NCI-H2107 treated with DMSO at 0.1 percent for 48 hours (cell line): Measurements from ENCODE around the gene EMC1.
"Not testable (repeated sequence)": the region's sequence is repeated elsewhere in the genome, so short reads cannot be mapped to it uniquely, and the experiment has no call there.

ENCODE experiments used
- DNase-seq: peaks from one replicate; lab custom pipeline; 2025; ENCODE audit not compliant: unreplicated experiment; lab: John Stamatoyannopoulos, UW

The EMC1 gene

DNA sequence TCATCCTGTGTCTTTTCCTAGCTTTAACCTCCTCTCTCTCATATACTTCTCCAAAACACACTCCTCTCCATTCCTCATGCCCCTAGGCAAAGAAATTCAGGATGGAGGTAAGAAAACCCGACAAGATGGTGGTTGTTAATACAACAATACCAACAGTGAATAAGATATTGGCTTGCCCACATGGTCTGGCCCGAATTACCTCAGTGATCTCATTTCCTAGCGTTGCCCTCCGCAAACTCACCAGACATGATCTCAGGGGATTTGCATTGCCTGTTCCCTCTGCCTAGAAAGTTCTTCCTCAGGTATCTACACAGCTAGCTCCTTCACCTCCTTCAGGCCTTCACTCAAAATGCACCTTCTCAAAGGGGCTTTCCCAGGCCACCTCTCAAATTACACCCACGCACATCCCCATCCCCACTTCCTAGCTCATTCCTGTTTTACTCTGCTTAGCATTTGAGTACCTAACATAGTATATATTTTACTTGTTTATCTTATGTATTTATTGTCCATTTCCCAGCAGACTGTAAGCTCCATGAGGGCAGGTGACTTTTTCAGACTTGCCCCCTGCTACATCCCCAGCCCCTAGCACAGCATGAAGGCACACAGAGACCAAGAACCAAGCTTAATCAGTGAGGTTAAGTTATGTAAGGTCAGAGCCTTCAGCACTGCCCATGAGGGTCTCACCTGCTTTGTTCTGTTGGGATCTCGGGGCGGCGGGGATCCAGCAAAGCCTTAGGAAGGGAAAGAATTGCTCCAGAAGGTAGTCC, 31.1 kb downstream of the EMC1 start:
- no peak for DNase-seq

DNA sequence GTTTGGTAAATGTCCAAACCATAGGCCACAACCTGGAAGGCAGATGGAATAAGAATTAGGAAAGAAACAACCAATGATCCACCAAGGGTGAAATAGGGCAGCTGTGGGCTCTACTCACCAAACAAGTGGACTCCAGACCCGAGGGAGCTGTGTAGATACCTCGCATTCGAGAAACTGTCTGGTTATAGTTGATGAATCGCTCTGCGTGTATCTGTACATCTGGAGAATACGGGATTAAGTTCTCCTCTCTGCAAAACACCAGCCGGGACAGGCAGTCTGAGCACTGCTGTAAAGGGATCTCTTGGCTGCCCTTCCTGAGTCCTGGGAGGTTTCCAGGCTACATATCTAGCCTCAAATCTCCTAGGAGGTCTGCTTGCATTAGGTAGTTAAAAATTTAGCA, 31.9 kb downstream of the EMC1 start:
- no peak for DNase-seq

DNA sequence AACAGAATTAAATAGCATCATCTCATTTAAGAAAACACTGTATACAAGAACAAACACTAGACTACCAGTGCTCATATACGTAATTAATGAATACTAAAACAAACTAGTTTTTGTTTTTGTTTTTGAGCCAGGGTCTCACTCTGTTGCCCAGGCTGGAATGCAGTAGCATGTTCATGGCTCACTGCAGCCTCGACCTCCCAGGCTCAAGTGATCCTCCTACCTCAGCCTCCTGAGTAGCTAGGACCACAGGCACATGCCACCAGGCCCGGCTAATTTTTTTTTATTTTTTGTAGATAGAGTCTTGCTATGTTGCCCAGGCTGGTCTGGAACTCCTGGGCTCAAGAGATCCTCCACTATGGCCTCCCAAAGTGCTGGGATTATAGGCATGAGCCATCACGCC, 34.7 kb downstream of the EMC1 start:
- not testable (repeated sequence) for DNase-seq

DNA sequence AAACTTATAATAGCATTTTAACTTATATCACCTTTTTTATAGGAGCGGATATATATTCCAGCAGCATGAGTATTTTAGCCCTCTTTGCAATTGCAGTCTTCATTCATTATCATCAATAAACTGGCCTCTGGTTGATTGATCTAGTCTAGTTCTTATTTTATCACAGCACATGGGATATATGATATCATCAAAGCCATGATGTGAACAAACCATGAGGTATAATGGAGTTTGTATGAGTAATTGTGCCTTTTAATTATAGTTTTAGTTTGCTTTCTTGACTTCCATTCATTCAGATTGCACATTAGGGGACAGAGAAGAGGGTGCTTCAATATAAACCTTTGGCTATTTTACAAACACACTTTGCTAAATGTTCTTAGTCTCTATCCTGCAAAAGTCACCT, 37.7 kb downstream of the EMC1 start:
- DNase-seq = no peak

DNA sequence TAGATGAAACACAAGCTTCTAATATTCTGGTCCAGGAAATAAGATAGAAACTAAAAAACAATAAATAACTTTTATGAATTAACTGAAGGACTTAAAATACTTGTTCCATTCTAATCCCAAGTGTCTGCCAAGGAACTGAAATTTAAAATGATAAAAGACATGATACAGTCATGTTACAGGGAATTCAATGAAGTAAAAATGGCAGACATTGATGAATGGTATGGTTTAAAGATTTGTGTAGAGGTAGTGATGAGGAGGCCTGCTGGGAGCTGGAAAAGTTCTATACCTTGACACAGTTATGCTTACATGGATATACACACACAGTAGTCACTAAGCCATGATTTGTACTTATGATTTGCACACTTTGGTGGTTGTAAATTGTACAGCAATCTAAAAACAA, 39.2 kb downstream of the EMC1 start:
- DNase-seq = no peak

DNA sequence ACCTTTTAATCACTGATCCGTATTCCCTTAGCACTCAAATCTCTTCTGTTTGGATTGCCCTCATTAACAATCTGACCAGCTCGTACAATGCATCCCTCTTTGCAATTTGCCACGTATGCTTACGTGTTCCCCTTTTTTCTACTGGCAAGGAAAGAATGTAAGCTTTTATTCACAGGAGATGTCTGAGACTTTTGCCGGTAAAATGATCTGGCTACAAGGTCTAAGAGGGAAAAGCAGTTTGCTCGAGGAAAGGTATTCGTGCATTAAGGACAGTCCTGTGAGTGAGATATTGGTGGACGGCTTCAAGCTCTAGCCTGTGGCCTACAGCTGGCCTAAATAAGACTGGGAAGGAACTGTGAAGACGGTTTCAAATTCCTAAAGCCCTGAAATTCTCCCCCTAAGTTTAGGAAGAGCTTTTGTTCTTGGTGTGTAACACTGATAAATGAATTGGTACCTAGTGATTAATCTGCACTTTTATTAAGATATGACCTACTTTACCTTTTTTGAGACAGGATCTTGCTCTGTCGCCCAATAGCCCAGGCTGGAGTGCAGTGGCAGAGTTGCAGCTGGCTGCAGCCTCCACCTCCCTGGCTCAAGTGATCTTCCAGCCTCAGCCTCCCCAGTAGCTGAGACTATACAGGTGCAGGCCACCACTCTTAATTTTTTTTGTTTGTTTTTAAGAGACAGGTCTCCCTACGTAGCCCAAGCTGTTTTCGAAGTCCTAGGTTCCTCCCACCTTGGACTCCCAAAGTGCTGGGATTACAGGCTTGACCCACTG, 40.4 kb downstream of the EMC1 start:
- no peak for DNase-seq

DNA sequence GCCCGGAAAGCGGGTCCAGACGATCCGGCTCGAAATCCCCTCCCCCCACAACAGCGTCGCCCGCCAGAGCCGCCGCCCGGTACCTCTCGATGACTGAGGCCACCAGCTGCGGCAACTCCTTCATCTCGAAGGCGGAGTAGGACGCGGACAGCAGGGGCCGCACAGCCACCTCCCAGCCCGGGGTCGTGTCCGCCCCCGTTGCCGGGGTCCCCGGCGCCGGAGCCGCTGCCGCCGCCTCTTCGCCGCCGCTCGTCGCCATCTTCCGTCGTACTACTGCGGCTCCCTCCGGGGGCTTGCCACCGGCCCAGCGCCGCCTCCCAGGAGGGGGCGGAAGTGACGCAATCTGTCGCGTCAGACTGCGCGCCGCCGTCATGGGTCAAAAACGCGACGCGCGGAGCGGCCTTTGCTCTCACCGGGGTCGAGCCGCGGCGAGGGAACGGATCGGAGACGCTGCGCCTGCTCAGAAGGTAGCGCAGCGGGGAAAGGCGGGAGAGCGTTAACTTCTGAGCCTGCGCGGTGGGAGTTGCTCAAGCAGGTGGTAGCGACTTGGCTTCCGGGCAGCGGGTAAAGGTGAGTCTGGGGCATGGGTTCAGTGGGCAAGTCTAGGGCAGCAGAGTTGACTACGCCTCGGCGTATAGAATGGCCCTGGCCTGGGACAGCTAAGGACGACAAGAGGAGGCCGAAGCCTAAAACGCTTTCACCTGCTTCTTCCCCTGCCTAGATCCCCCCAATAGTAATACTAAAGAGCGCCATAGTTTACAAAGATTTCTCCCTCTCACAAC, 41.1 kb downstream of the EMC1 start, which contains the start of gene UBR4:
Gene UBR4, minus strand, starts transcription at position 277 of the 782 bp plus-strand sequence. Its CDS starts 18 bp downstream, at position 259.
- peak; percentile 88 for DNase-seq

DNA sequence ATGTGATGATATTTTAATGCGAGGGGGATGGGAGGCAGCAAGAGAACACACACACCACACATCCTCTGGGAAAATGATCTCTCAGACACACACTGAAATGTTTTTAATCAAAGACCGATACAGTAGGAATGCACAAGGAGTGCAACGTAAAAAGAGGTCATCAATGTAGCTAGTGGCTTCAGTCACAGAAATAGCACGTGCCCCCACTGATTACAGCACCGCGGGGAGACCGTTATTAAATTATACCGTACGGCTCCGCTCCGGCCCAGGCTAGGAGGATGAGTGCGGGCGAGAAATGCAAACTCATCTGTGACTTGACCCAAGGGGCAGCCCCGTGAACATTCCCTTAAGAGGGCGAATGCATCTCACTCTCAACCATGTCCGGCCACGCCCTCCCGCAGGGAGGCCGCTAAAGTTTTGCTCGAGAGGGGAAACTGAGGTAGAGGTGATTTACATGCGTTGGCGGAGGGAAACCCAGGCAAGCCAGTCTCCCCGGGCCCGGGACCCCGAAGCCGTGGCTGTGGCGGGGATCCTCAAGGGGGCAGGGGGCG, 41.8 kb downstream of the EMC1 start:
- DNase-seq = no peak

DNA sequence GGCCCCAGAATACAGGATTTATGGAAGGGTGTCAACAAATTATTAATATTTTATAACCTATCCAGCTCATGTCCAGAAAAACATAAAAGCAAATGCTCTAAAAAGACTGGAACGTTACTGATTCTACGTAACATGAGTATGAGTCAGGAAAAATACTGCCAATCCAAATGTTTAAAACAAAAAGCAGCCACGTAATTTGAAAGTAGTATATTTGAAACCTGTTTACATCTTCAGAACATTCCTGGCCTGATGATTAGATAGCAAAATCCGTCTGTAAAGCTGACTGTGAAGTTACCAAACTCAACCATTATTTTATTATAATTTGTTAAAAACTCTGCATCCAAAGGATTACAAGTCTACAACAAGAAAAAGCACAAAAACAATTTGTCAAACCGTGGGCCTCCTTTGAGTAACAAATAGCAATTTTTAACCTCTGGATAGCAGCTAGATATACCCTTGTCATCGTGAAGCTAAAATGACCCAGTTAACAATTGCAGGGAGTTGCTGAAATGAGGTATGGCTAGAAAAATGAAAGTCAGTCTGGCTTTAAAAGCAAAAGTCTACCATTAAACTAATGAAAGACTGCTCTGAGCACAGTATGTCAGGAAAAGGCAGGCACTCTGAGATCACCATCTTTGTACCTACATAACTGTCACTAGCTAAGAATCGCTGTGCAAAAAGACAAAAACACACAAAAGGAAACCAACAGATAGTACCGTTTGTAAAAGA, 42.5 kb downstream of the EMC1 start:
- DNase-seq = no peak

DNA sequence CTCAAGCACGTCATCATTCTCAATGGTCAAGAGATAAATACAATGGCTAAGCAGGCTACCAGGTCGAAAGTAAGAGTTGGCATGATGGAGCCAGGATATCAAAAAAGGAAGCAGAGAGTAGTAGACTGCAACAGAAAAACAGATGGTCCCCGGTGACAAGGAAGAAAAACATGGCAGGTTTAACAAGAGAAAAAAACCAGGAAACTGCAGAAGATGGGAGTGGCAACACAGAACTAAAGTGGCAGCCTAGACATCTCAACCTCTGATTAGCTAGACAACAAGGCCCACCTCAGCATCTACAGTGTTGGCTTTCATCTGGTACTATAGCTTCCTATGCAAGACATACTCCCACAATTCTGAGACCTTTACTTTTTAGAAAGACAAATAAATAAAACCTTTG, 44.4 kb downstream of the EMC1 start:
- DNase-seq = no peak

DNA sequence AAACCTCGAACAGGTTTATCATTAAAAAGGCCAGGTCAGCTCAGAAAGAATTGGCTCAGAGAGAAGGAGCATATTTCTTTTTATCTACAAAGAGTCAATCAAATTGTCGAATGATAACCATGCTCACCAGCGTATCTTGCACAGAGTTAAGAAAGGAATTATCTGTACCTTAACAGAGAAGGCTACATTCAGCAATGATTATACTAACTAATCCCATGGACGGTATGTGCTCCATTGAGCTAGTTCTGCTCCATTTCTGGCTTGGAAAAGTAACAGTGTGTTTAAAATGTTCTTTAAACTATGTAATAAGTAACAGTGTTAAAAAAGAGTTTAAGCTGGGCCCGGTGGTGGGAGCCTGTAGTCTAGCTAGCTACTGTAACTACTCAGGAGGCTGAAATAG, 45.5 kb downstream of the EMC1 start:
- DNase-seq = no peak

DNA sequence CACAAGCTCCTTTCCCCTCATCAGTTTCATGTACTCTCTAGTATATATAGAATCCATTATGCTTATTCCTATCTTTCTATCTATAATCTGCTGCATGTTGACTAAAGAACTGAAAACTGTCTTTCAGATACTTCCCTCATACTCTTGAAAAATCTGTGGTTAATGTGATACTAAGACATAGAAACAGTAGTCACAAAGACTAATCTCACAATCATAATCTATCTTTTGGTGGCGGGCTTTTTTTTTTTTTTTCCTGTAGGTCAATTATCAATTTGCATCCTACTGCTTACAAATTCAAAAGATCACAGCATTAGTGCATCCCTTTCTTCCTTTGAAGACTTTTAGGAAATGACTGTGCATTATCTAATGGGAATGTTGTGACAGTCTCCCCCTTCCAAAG, 45.9 kb downstream of the EMC1 start:
- DNase-seq = no peak

DNA sequence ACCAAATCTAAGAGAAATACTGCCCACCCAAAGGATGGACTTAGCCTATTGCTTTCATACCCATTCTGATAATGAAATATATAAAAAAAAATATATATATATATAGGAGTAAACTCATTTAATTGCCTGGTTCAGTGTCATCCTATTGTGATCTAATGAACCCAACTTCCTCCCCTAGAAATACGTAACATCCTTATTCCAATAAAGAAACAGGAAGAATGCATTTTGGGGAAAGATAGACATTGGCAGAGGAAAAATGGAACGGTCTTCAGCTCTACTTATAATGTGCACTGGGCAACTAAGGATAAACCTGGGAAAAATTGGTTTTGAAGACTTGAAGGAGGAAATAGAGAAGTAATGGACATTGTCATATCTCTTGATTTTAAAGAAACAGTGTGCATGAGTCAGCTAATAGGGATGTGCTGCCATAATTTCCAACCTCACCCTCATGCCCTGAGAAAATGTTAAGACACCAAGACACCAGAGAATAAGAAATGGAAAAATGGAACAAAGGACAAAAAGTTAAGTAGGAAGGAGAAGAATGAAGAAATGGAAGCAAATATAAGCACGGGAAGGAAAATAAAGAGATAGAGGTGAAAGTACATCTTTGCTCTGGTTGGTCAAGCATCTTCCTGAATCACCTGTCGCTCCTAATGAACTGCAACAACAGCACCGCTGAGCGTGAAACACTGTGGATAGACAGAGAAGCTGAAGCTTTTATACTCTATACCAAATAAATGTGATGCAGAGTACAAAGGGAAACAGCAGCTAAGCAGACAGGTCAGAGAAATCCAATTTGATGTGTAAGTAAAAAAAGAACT, 46.7 kb downstream of the EMC1 start:
- no peak for DNase-seq

DNA sequence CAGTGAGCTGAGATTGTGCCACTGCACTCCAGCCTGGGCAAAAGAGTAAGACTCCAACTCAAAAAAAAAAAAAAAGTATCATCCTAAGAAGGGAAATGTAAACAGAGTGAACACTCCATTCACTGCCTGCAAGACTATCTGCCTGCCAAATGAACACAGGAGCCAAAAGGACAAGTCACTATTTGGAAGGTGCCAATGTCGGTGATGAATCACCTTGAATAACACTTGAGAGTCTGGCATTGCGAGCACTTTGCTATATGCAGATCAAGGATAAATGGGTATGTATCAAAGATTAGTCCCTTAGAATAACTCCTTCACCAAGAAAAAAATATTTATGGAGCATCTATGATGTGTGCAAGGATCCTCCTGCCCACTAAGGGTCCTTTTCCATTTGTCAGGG, 47.9 kb downstream of the EMC1 start:
- DNase-seq = no peak

DNA sequence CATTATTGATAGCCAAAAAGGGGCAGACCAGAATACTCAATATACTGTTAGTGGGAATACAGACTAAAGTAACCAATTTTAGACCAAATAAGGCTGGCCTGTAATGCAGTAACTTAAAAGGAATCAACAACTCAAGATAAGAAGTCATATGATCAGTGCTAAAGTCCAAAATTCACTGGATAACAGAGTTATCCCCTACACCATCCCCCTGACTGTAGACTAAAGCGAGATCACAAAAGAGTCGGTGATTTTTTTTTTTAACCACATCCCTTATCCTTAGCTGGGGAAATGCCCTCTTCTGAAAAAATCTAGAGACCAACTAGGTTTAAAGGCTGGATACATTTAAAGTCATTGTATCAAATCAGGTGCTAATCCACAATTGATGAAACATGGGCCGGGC, 48.9 kb downstream of the EMC1 start:
- DNase-seq = no peak

DNA sequence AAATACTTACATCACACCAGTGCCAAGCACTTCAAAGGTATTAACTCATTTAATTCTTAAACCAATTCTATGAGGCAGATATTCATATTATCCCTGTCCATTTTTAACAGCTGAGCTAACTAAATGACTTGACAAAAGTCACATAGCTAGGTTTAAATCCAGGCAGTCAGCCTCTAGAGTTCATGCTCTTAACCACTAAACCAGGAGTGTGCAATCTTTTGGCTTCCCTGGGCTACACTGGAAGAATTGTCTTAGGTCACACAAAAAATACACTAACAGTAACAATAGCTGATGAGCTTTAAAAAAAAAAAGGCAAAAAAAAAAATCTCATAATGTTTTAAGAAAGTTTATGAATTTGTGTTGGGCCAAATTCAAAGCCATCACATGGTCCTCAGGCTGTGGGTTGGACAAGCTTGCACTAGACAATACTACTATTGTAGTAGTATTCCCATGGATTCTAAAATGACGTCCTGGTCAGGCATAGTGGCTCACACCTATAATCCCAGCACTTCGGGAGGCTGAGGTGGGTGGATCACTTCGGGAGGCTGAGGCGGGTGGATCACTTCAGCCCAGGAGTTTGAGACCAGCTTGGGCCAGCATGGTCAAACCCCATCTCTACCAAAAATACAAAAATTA, 51.2 kb downstream of the EMC1 start:
- DNase-seq = no peak

DNA sequence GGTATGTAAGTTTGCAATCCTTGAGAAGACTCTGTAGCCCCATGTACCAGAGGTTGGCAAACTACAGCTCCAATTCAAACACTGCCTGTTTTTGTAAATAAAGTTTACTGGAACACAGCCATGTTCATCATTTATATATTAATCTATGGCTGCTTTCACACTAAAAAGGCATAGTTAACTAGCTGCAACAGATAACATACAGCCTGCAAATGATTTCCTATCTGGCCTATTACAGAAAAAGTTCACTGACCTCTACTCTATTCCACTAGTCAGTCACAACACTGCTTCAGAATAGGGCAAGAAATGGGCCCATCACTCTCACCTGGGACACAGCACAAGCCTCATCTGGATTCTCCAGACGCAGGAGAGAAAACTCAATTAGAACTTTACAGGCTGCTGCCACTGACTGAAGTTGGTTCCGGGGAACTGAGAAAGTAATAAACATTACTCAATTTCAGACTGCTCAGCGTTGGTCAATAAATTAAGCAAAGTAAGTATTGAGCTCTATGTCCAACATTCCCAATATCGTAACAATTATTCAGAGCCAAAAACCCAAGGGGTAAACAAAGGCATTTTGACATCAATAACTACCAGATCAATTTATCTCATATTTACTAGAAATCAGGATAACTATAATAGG, 51.9 kb downstream of the EMC1 start:
- no peak for DNase-seq

DNA sequence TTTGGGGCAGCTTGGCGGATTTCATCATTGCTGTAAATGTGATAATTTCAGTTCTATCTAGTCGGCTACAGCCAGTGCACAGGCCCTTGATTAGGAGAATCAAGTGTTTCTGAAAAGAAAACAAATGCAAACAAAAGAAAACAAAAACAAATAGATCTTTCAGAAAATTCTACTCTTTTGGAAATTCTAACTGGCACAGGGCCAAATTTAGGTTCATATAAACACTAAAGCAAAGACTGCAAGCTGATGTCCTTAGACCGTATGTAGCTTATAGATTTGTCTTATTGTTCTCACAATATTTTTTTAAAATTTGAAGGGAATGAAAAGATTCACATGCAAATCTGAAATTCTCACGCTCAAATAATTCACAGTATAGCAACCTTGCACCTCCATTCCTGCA, 52.5 kb downstream of the EMC1 start:
- no peak for DNase-seq

DNA sequence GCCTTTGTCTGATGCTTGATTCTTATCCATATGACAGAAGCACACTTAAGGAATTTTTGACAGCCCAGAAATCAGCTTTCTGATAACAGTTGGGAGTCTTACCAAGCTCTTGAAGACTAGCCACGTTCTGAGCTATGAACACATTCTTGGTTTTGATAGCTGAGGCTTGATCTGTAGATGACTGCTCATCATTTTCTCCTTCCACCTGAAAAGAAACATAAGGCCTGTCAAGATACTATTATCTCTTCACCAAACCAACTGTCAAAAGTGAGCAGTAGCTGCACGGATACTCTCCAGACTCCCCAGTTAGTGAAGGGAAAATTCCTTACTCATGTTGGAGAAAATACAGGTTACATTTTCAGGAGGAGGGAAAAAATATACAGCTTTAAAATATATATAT, 53.5 kb downstream of the EMC1 start:
- DNase-seq = no peak
